ENCODE data around the gene CCR2.

CCR2 gene

GRCh38 chr3:46375218-46375617 is 21.3 kb downstream of the CCR2 start:
- ATAC-seq, result no peak

GRCh38 chr3:46375814-46376213 is 21.9 kb downstream of the CCR2 start:
- TF ChIP-seq CSRNP3 (CRISPR knock-in tag; IDR thresholded peaks at IDR 0.05) (no peak), GLIS3 (CRISPR knock-in tag; IDR thresholded peaks at IDR 0.05) (no peak), TOX (CRISPR knock-in tag; IDR thresholded peaks at IDR 0.05; ENCODE audit: borderline replicate concordance) (no peak), TSHZ2 (CRISPR knock-in tag; IDR thresholded peaks at IDR 0.05) (no peak), ARNTL (CRISPR knock-in tag; IDR thresholded peaks at IDR 0.05; ENCODE audit: borderline replicate concordance, low read depth) (no peak), PATZ1 (CRISPR knock-in tag; IDR thresholded peaks at IDR 0.05; ENCODE audit: borderline replicate concordance) (no peak), ZNF8 (CRISPR knock-in tag; IDR thresholded peaks at IDR 0.05) (no peak), ISL1 (CRISPR knock-in tag; IDR thresholded peaks at IDR 0.05) (no peak), BACH2 (CRISPR knock-in tag; IDR thresholded peaks at IDR 0.05; ENCODE audit: borderline replicate concordance) (no peak), CREB5 (CRISPR knock-in tag; IDR thresholded peaks at IDR 0.05; ENCODE audit: low read depth) (no peak), TCF4 (CRISPR knock-in tag; IDR thresholded peaks at IDR 0.05; ENCODE audit: borderline replicate concordance) (no peak), ZNF565 (CRISPR knock-in tag; conservative IDR thresholded peaks at IDR 0.05; ENCODE audit: low read depth) (no peak), ZNF70 (CRISPR knock-in tag; IDR thresholded peaks at IDR 0.05) (no peak), ZFP30 (CRISPR knock-in tag; IDR thresholded peaks at IDR 0.05) (no peak), PPARA (CRISPR knock-in tag; IDR thresholded peaks at IDR 0.05; ENCODE audit: borderline replicate concordance) (no peak), ZC3H10 (CRISPR knock-in tag; IDR thresholded peaks at IDR 0.05) (no peak), SNAI2 (CRISPR knock-in tag; IDR thresholded peaks at IDR 0.05) (no peak)
- no peak for ATAC-seq

More at GRCh38 chr3:46375218-46375617, 21.3 kb downstream of the CCR2 start:
- TF ChIP-seq POU6F1 (CRISPR knock-in tag; IDR thresholded peaks at IDR 0.05; ENCODE audit: borderline replicate concordance, low read depth) (no peak), OSR1 (CRISPR knock-in tag; IDR thresholded peaks at IDR 0.05) (no peak), TOX (CRISPR knock-in tag; IDR thresholded peaks at IDR 0.05; ENCODE audit: borderline replicate concordance) (no peak), RARB (CRISPR knock-in tag; IDR thresholded peaks at IDR 0.05) (no peak), ISL1 (CRISPR knock-in tag; IDR thresholded peaks at IDR 0.05) (no peak), ESRRG (CRISPR knock-in tag; IDR thresholded peaks at IDR 0.05) (no peak)

- ATAC-seq, result peak; percentile 82
- TF ChIP-seq ARNTL (CRISPR knock-in tag; IDR thresholded peaks at IDR 0.05; ENCODE audit: borderline replicate concordance, low read depth) (no peak), TCF4 (CRISPR knock-in tag; IDR thresholded peaks at IDR 0.05; ENCODE audit: borderline replicate concordance) (no peak), CREB5 (CRISPR knock-in tag; IDR thresholded peaks at IDR 0.05; ENCODE audit: low read depth) (no peak), OSR1 (CRISPR knock-in tag; IDR thresholded peaks at IDR 0.05) (no peak)
These were observed 24.6 kb downstream of the CCR2 start for GRCh38 chr3:46378426-46378942.
